ENCODE results near the gene JUNB. TPM values are rescaled to one million over a fixed set of nuclear protein-coding genes. Genes with fewer than 3 reads are reported as not detected.

Gene JUNB
- polyA plus RNA-seq, 1 donor (not counting 4 experiments of a cell fraction or from before 2014, with no cell fraction given): 40.8 TPM

GRCh38 chr19:12752056-12752781 is 39.1 kb upstream of the JUNB start:
- dilution Hi-C loops (cut with MboI; ENCODE audit: extremely low pct_ligation_motif_present, low sequenced_read_pairs): no loop called here

GRCh38 chr19:12754465-12755196 is 36.7 kb upstream of the JUNB start:
- Histone ChIP-seq H3K79me2 (ENCODE audit: control insufficient read depth, insufficient read depth, low read length) (no peaks in the 10 kb centered on the region), H3K9ac (ENCODE audit: control insufficient read depth, extremely low read depth, insufficient read depth, low read length) (no peak overlapping the region), H3K4me2 (ENCODE audit: control insufficient read depth, extremely low read depth, insufficient read depth, low read depth, low read length) (no peak overlapping the region), H3K27ac (ENCODE audit: control insufficient read depth, insufficient read depth, low read length) (no peak overlapping the region), H3K27me3 (ENCODE audit: control insufficient read depth, extremely low read depth, insufficient read depth, low read length) (peaks cover 24% of the 10 kb centered on the region), H3K4me3 (ENCODE audit: control insufficient read depth in 2 of 3, extremely low read depth in 1 of 3, insufficient read depth in 2 of 3, low read depth in 1 of 3, low read length in 3 of 3) (no peak overlapping the region), H3K9me3 (ENCODE audit: control insufficient read depth, low read depth, low read length) (no peaks in the 10 kb centered on the region), H3K4me1 (ENCODE audit: control insufficient read depth, extremely low read depth, insufficient read depth, low read length) (peaks cover 17% of the 10 kb centered on the region), H3K9me1 (ENCODE audit: control insufficient read depth, extremely low read depth, insufficient read depth, low read length) (no peaks in the 10 kb centered on the region), H3K36me3 (ENCODE audit: control insufficient read depth in 2 of 2, extremely low read depth in 1 of 2, insufficient read depth in 2 of 2, low read length in 2 of 2) (peaks cover 0 to 1% of the 10 kb centered on the region in 2 experiments), H4K20me1 (ENCODE audit: control insufficient read depth, extremely low read depth, insufficient read depth, low read length) (no peaks in the 10 kb centered on the region), H2AFZ (ENCODE audit: control insufficient read depth, low read length) (no peak overlapping the region)
- no peak for TF ChIP-seq CTCF (optimal IDR thresholded peaks at IDR 0.05 in 1 of 3, IDR thresholded peaks at IDR 0.05 in 1 of 3, conservative IDR thresholded peaks at IDR 0.05 in 1 of 3; ENCODE audit: extremely low read depth in 1 of 3, insufficient read depth in 2 of 3, low read length in 3 of 3)
- FAIRE-seq (no peak), DNase-seq (ENCODE audit: low read depth, low spot score) (no peak)
- dilution Hi-C loops (cut with MboI; ENCODE audit: extremely low pct_ligation_motif_present, low sequenced_read_pairs): no loop called here

More at GRCh38 chr19:12752056-12752781, 39.1 kb upstream of the JUNB start:
- Histone ChIP-seq H3K36me3 (ENCODE audit: control insufficient read depth in 2 of 2, extremely low read depth in 1 of 2, insufficient read depth in 2 of 2, low read length in 2 of 2) (peaks cover 4% of the 10 kb centered on the region in 2 experiments), H3K4me1 (ENCODE audit: control insufficient read depth, extremely low read depth, insufficient read depth, low read length) (peaks cover 21% of the 10 kb centered on the region), H3K9me1 (ENCODE audit: control insufficient read depth, extremely low read depth, insufficient read depth, low read length) (no peaks in the 10 kb centered on the region), H2AFZ (ENCODE audit: control insufficient read depth, low read length) (no peak overlapping the region), H3K9ac (ENCODE audit: control insufficient read depth, extremely low read depth, insufficient read depth, low read length) (no peak overlapping the region), H3K4me2 (ENCODE audit: control insufficient read depth, extremely low read depth, insufficient read depth, low read depth, low read length) (no peak overlapping the region), H3K27ac (ENCODE audit: control insufficient read depth, insufficient read depth, low read length) (no peak overlapping the region), H3K79me2 (ENCODE audit: control insufficient read depth, insufficient read depth, low read length) (no peaks in the 10 kb centered on the region), H3K27me3 (ENCODE audit: control insufficient read depth, extremely low read depth, insufficient read depth, low read length) (peaks cover 24% of the 10 kb centered on the region), H3K4me3 (ENCODE audit: control insufficient read depth in 2 of 3, extremely low read depth in 1 of 3, insufficient read depth in 2 of 3, low read depth in 1 of 3, low read length in 3 of 3) (no peak overlapping the region), H3K9me3 (ENCODE audit: control insufficient read depth, low read depth, low read length) (no peaks in the 10 kb centered on the region), H4K20me1 (ENCODE audit: control insufficient read depth, extremely low read depth, insufficient read depth, low read length) (no peaks in the 10 kb centered on the region)
- FAIRE-seq (no peak), DNase-seq (ENCODE audit: low read depth, low spot score) (no peak)
- TF ChIP-seq CTCF (optimal IDR thresholded peaks at IDR 0.05 in 1 of 3, IDR thresholded peaks at IDR 0.05 in 1 of 3, conservative IDR thresholded peaks at IDR 0.05 in 1 of 3; ENCODE audit: extremely low read depth in 1 of 3, insufficient read depth in 2 of 3, low read length in 3 of 3) (no peak), EZH2 (IDR thresholded peaks at IDR 0.05; ENCODE audit: low read length) (no peak)

Data from keratinocyte (primary cell).